H9 (cell line): ENCODE results near the gene C16orf95. TPM values are rescaled to one million over a fixed set of nuclear protein-coding genes. Genes with fewer than 3 reads are reported as not detected.

ENCODE experiments used
- DNase-seq: peaks from one replicate; pipeline ENCODE4 v3.0.0-alpha.2; 2017
- H2AFZ ChIP-seq: one replicate; pipeline ENCODE4 v1.6.1; 2013; ENCODE audit warnings: mild to moderate bottlenecking, low read length, control low read depth, moderate library complexity
- H2AK5ac ChIP-seq: 2 replicates; pipeline ENCODE4 v1.6.1; 2013; ENCODE audit warnings: low read length, control low read depth, mixed read lengths; ENCODE audit not compliant: insufficient read length
- H2BK120ac ChIP-seq: one replicate; pipeline ENCODE4 v1.6.1; 2013; ENCODE audit warnings: low read depth, mild to moderate bottlenecking, low read length, control low read depth, inconsistent platforms; ENCODE audit not compliant: poor library complexity, severe bottlenecking
- H2BK12ac ChIP-seq: 2 replicates; pipeline ENCODE4 v1.6.1; 2013; ENCODE audit warnings: low read length, control low read depth, mixed read lengths, low read depth; ENCODE audit not compliant: insufficient read length
- H2BK15ac ChIP-seq: 2 replicates; pipeline ENCODE4 v1.6.1; 2013; ENCODE audit warnings: low read depth, low read length, control low read depth
- H2BK20ac ChIP-seq: one replicate; pipeline ENCODE4 v1.6.1; 2013; ENCODE audit warnings: low read depth, mild to moderate bottlenecking, low read length, control low read depth, inconsistent platforms; ENCODE audit not compliant: poor library complexity, severe bottlenecking
- H2BK5ac ChIP-seq: 2 replicates; pipeline ENCODE4 v1.6.1; 2013; ENCODE audit warnings: low read length, control low read depth, mixed read lengths; ENCODE audit not compliant: insufficient read length
- H3K14ac ChIP-seq: 2 replicates; pipeline ENCODE4 v1.6.1; 2013; ENCODE audit warnings: low read length, control low read depth; ENCODE audit not compliant: insufficient read depth
- H3K18ac ChIP-seq: 2 replicates; pipeline ENCODE4 v1.6.1; 2013; ENCODE audit warnings: low read depth, mild to moderate bottlenecking, mixed read lengths, low read length, control low read depth; ENCODE audit not compliant: insufficient read length
- H3K23ac ChIP-seq: 2 replicates; pipeline ENCODE4 v1.6.1; 2013; ENCODE audit warnings: low read length, control low read depth, mixed read lengths, low read depth; ENCODE audit not compliant: insufficient read length
- H3K23me2 ChIP-seq: 2 replicates; pipeline ENCODE4 v1.6.1; 2013; ENCODE audit warnings: low read depth, mild to moderate bottlenecking, mixed read lengths, low read length, control low read depth; ENCODE audit not compliant: insufficient read length, poor library complexity, severe bottlenecking
- H3K27ac ChIP-seq: 2 replicates; pipeline ENCODE4 v1.5.1; 2013; ENCODE audit warnings: low read length, control low read depth, mixed read lengths, low read depth; ENCODE audit not compliant: insufficient read length
- H3K27me3 ChIP-seq: 2 replicates; pipeline ENCODE4 v1.6.1; 2013; ENCODE audit warnings: low read length, control low read depth, inconsistent platforms; ENCODE audit not compliant: insufficient read depth
- H3K4ac ChIP-seq: 2 replicates; pipeline ENCODE4 v1.6.1; 2013; ENCODE audit warnings: low read depth, mild to moderate bottlenecking, control low read depth, inconsistent platforms, low read length, moderate library complexity
- H3K4me1 ChIP-seq: 2 replicates; pipeline ENCODE4 v1.6.1; 2013; ENCODE audit warnings: low read length, control low read depth, inconsistent platforms; ENCODE audit not compliant: insufficient read depth
- H3K4me2 ChIP-seq: 2 replicates; pipeline ENCODE4 v1.6.1; 2013; ENCODE audit warnings: low read length, control low read depth, mixed read lengths; ENCODE audit not compliant: insufficient read length, insufficient read depth
- H3K56ac ChIP-seq: 2 replicates; pipeline ENCODE4 v1.6.1; 2013; ENCODE audit warnings: low read depth, mild to moderate bottlenecking, mixed read lengths, low read length, control low read depth; ENCODE audit not compliant: insufficient read length
- H3K79me1 ChIP-seq: 2 replicates; pipeline ENCODE4 v1.6.1; 2013; ENCODE audit warnings: low read depth, mild to moderate bottlenecking, moderate library complexity, low read length, control low read depth, inconsistent platforms; ENCODE audit not compliant: insufficient read depth, poor library complexity, severe bottlenecking
- H3K79me2 ChIP-seq: 2 replicates; pipeline ENCODE4 v1.6.1; 2013; ENCODE audit warnings: low read length, control low read depth, inconsistent platforms; ENCODE audit not compliant: insufficient read depth
- H3K9ac ChIP-seq: 2 replicates; pipeline ENCODE4 v1.6.1; 2013; ENCODE audit warnings: low read length, control low read depth, mixed read lengths; ENCODE audit not compliant: insufficient read length; ENCODE audit errors: extremely low read depth
- H3K9me3 ChIP-seq: one replicate; pipeline ENCODE4 v1.6.1; 2013; ENCODE audit warnings: low read depth, low read length, inconsistent platforms; ENCODE audit not compliant: control insufficient read depth
- H3T11ph ChIP-seq: one replicate; pipeline ENCODE4 v1.6.1; 2013; ENCODE audit warnings: mild to moderate bottlenecking, low read length, control low read depth, inconsistent platforms
- H4K20me1 ChIP-seq: one replicate; pipeline ENCODE4 v1.6.1; 2013; ENCODE audit not compliant: control insufficient read depth, insufficient read length, insufficient read depth
- H4K5ac ChIP-seq: 2 replicates; pipeline ENCODE4 v1.6.1; 2013; ENCODE audit warnings: low read depth, mild to moderate bottlenecking, mixed read lengths, low read length, control low read depth; ENCODE audit not compliant: insufficient read length
- H4K8ac ChIP-seq: replicated peaks from 2 replicates; pipeline ENCODE4 v1.6.1; 2013; ENCODE audit warnings: low read length, control low read depth, mixed read lengths, low read depth; ENCODE audit not compliant: insufficient read length
- H4K91ac ChIP-seq: 2 replicates; pipeline ENCODE4 v1.6.1; 2013; ENCODE audit warnings: low read depth, mild to moderate bottlenecking, moderate library complexity, mixed read lengths, low read length, control low read depth; ENCODE audit not compliant: insufficient read length
- H3K27ac Mint-ChIP-seq, 3 experiments: 2 replicates in 2 of 3; 3 replicates in 1 of 3; pipeline ENCODE4 v1.8.0; 2020 to 2021; ENCODE audit warnings: mixed read lengths in 3 of 3, mild to moderate bottlenecking in 1 of 3, moderate library complexity in 1 of 3
- H3K27me3 Mint-ChIP-seq: 2 replicates; pipeline ENCODE4 v1.8.0; 2021; ENCODE audit warnings: low read depth, mild to moderate bottlenecking, moderate library complexity, mixed read lengths
- H3K36me3 Mint-ChIP-seq, 3 experiments: 2 replicates in 2 of 3; 3 replicates in 1 of 3; pipeline ENCODE4 v1.8.0; 2020 to 2021; ENCODE audit warnings: low read depth in 3 of 3, mixed read lengths in 3 of 3; ENCODE audit not compliant: insufficient read depth in 1 of 3
- H3K4me1 Mint-ChIP-seq, 2 experiments: 2 replicates each; pipeline ENCODE4 v1.8.0; 2020; ENCODE audit warnings: mixed read lengths in 2 of 2
- H3K4me3 Mint-ChIP-seq, 2 experiments: 2 replicates in 1 of 2; 3 replicates in 1 of 2; pipeline ENCODE4 v1.8.0; 2020 to 2021; ENCODE audit warnings: mild to moderate bottlenecking in 2 of 2, mixed read lengths in 2 of 2, moderate library complexity in 1 of 2
- H3K9me3 Mint-ChIP-seq, 2 experiments: 2 replicates in 1 of 2; 3 replicates in 1 of 2; pipeline ENCODE4 v1.8.0; 2020; ENCODE audit warnings: mild to moderate bottlenecking in 2 of 2, mixed read lengths in 2 of 2, moderate library complexity in 1 of 2
- CTCF ChIP-seq: fragments of 200-600 bp; sonication (generic); conservative IDR thresholded peaks from 3 replicates; pipeline ENCODE4 v1.8.0; 2021; ENCODE audit warnings: antibody characterized with exemption, mild to moderate bottlenecking
- WGBS: extraction: QIAGEN DNeasy Blood & Tissue Kit; methylation state at CpG from one replicate; pipeline ENCODE4 v1.1.7; 2013; ENCODE audit warnings: missing lambda C conversion rate, low lambda C conversion rate, mixed read lengths; ENCODE audit not compliant: insufficient read length; ENCODE audit errors: extremely low coverage; 5-methylcytosine and 5-hydroxymethylcytosine counted together
- total RNA-seq: library from RNA; stranded (reverse); gene quantifications from 2 replicates; pipeline ENCODE4 v1.2.1, GENCODE V29; 2021

The C16orf95 gene
- total RNA-seq, 1 experiment from 2014 or later = 5.6 TPM

DNA sequence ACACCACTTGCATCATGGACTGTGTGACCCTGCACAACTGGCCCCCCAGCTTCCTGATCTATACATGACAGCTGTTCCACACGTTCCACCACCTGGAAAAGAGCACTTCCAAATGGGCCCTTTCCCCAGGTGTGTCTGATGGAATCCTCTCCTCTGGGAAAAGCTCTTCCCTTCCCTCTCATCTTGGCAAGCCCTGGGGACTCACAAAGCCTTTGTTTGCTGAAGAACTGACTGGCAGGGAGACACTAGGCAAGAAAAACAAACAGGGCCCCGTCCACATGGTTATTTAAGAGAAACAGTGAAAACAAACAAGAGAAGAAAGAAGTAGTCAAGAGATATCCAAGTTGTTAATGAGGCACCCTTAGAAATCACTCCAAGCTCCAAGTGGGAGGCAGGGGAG is 52.6 kb downstream of the C16orf95 start:
- peaks cover 16 to 23% of the 10 kb centered on the region in 2 experiments for H3K4me1 Mint-ChIP-seq
- Histone ChIP-seq H2BK15ac (no peak overlapping the region), H3K9me3 (no peaks in the 10 kb centered on the region), H3K23me2 (no peaks in the 10 kb centered on the region), H3K4me2 (no peak overlapping the region), H4K20me1 (no peaks in the 10 kb centered on the region), H3K9ac (no peak overlapping the region), H4K5ac (no peak overlapping the region), H3K18ac (no peak overlapping the region), H4K91ac (no peak overlapping the region), H3K4ac (no peak overlapping the region), H2AFZ (no peak overlapping the region), H2BK12ac (no peak overlapping the region), H4K8ac (no peak overlapping the region), H3T11ph (no peak overlapping the region), H3K79me1 (no peaks in the 10 kb centered on the region), H2AK5ac (no peak overlapping the region), H3K14ac (no peak overlapping the region), H3K27me3 (no peaks in the 10 kb centered on the region), H3K56ac (no peak overlapping the region), H2BK120ac (no peak overlapping the region), H3K23ac (no peak overlapping the region), H3K4me1 (no peaks in the 10 kb centered on the region), H2BK5ac (no peak overlapping the region), H3K27ac (no peak overlapping the region), H3K79me2 (no peaks in the 10 kb centered on the region), H2BK20ac (no peak overlapping the region)
- no CpG with 5 or more reads among the region's 2 CpGs for WGBS
- peaks cover 7 to 8% of the 10 kb centered on the region in 2 experiments; a peak in 4 of 5 replicates for H3K9me3 Mint-ChIP-seq
- no peak for DNase-seq
- peaks cover 2% of the 10 kb centered on the region; the same call in 1 of the 2 replicates for H3K27me3 Mint-ChIP-seq
- no peak overlapping the region for H3K4me3 Mint-ChIP-seq
- TF ChIP-seq CTCF = no peak
- peaks cover 3 to 10% (median 6%) of the 10 kb centered on the region in 3 experiments; a peak in 6 of 7 replicates for H3K36me3 Mint-ChIP-seq
- peak overlapping the region; percentile 50 to 80 (median 52); a peak in 6 of 7 replicates for H3K27ac Mint-ChIP-seq
